Measurements from ENCODE around the gene RAVER1.

Gene RAVER1

GRCh38 chr19:10305139-10305806 lies 28.1 kb downstream of the RAVER1 start:
- H3K4me3 ChIP-seq (ENCODE audit: low read depth, low read length), result peak overlapping the region; percentile 8
- peak; percentile 100 for DNase-seq (ENCODE audit: low read depth)
- peak; percentile 42 for TF ChIP-seq CTCF (IDR thresholded peaks at IDR 0.05; ENCODE audit: low read depth, low read length)
- TF ChIP-seq MAX (IDR thresholded peaks at IDR 0.05; ENCODE audit: low read depth, low read length), result peak; percentile 54
- TF ChIP-seq POLR2A (IDR thresholded peaks at IDR 0.05; ENCODE audit: extremely low read depth, insufficient read length), result no peak
- peak; percentile 52 for TF ChIP-seq MYC (IDR thresholded peaks at IDR 0.05; ENCODE audit: low read depth, low read length)

GRCh38 chr19:10299545-10300458 lies 33.5 kb downstream of the RAVER1 start:
- H3K4me3 ChIP-seq (ENCODE audit: low read depth, low read length), result no peak overlapping the region

GRCh38 chr19:10295847-10296591 lies 37.3 kb downstream of the RAVER1 start:
- no peak for DNase-seq (ENCODE audit: low read depth)
- TF ChIP-seq POLR2A (IDR thresholded peaks at IDR 0.05; ENCODE audit: extremely low read depth, insufficient read length) (no peak), CTCF (IDR thresholded peaks at IDR 0.05; ENCODE audit: low read depth, low read length) (no peak), MYC (IDR thresholded peaks at IDR 0.05; ENCODE audit: low read depth, low read length) (no peak), MAX (IDR thresholded peaks at IDR 0.05; ENCODE audit: low read depth, low read length) (no peak)
- no peak overlapping the region for H3K4me3 ChIP-seq (ENCODE audit: low read depth, low read length)

More at GRCh38 chr19:10299545-10300458, 33.5 kb downstream of the RAVER1 start:
- DNase-seq (ENCODE audit: low read depth), result peak; percentile 81
- TF ChIP-seq CTCF (IDR thresholded peaks at IDR 0.05; ENCODE audit: low read depth, low read length) (no peak), POLR2A (IDR thresholded peaks at IDR 0.05; ENCODE audit: extremely low read depth, insufficient read length) (no peak), MYC (IDR thresholded peaks at IDR 0.05; ENCODE audit: low read depth, low read length) (peak; percentile 61; the same call in 1 of the 2 replicates), MAX (IDR thresholded peaks at IDR 0.05; ENCODE audit: low read depth, low read length) (peak; percentile 71)

- H3K4me3 ChIP-seq (ENCODE audit: low read depth, low read length), result no peak overlapping the region
- TF ChIP-seq MYC (IDR thresholded peaks at IDR 0.05; ENCODE audit: low read depth, low read length) (no peak), CTCF (IDR thresholded peaks at IDR 0.05; ENCODE audit: low read depth, low read length) (peak; percentile 2), MAX (IDR thresholded peaks at IDR 0.05; ENCODE audit: low read depth, low read length) (no peak), POLR2A (IDR thresholded peaks at IDR 0.05; ENCODE audit: extremely low read depth, insufficient read length) (no peak)
- DNase-seq (ENCODE audit: low read depth), result no peak
These were observed 38.0 kb downstream of the RAVER1 start for GRCh38 chr19:10295305-10295846.

- no peak overlapping the region for H3K4me3 ChIP-seq (ENCODE audit: low read depth, low read length)
- TF ChIP-seq MYC (IDR thresholded peaks at IDR 0.05; ENCODE audit: low read depth, low read length), result no peak
- TF ChIP-seq POLR2A (IDR thresholded peaks at IDR 0.05; ENCODE audit: extremely low read depth, insufficient read length), result no peak
- no peak for TF ChIP-seq CTCF (IDR thresholded peaks at IDR 0.05; ENCODE audit: low read depth, low read length)
- TF ChIP-seq MAX (IDR thresholded peaks at IDR 0.05; ENCODE audit: low read depth, low read length), result no peak
- DNase-seq (ENCODE audit: low read depth), result no peak
These were observed 39.0 kb downstream of the RAVER1 start for GRCh38 chr19:10294368-10294697.

Measured in NB4 (cell line).